GM10847 (cell line): ENCODE measurements around the gene SMTNL1.

Experiments used
- POLR2A ChIP-seq: IDR thresholded peaks from 2 replicates; pipeline ENCODE4 v1.6.1; 2011; ENCODE audit not compliant: insufficient read length; ENCODE audit errors: extremely low read depth

Gene SMTNL1

GRCh38 chr11:57551941-57552340 is 14.5 kb downstream of the SMTNL1 start:
- TF ChIP-seq POLR2A = no peak

- no peak for TF ChIP-seq POLR2A
Observed at GRCh38 chr11:57552479-57552878, 15.1 kb downstream of the SMTNL1 start.

DNA sequence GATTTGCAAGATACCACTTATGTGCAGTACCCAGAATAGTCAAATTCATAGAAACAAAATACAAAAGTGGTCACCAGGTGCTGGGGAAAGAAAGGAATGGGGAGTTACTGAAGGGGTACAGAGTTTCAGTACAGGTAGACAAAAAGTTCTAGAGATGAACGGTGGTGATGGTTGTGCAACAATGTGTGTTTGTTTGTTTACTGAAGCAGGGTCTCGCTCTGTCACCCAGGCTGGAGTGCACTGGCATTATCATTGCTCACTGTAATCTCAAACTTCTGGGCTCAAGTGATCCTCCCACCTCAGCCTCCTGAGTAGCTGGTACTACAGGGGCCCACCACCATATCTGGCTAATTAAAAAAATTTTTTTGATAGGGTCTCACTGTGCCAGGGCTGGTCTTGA is 18.0 kb downstream of the SMTNL1 start:
- no peak for TF ChIP-seq POLR2A

GRCh38 chr11:57556041-57556440 is 18.6 kb downstream of the SMTNL1 start:
- TF ChIP-seq POLR2A = no peak

DNA sequence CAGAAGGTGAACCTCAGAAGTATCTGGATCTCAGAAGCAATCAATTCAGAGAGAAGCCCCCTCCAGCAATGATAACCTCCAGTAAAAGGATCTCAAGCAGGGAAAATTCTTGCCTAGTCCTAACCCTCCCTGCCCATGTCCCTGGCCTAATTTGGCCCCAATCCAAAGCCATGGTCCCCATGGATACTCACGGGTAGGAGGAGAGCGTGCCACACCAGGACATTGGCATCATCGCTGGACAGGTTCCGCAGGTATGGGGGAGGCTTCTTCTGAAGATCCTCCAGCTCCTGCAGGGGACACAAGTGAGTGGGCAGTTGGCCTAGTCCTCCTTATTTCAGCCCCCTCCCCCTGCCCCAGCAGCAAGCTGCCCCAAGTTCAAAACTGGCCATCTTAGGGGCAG is 22.8 kb downstream of the SMTNL1 start:
- no peak for TF ChIP-seq POLR2A

- TF ChIP-seq POLR2A = no peak
Observed at GRCh38 chr11:57562596-57562995, 25.2 kb downstream of the SMTNL1 start.

- TF ChIP-seq POLR2A = peak; percentile 35
Observed at GRCh38 chr11:57566005-57566904, 28.9 kb downstream of the SMTNL1 start.

GRCh38 chr11:57566905-57567514 is 29.6 kb downstream of the SMTNL1 start:
- TF ChIP-seq POLR2A = no peak

GRCh38 chr11:57567515-57568329 is 30.3 kb downstream of the SMTNL1 start, which contains the start of gene UBE2L6:
UBE2L6 (minus strand) TSS chr11:57567672; CDS start chr11:57567611, 61 bp downstream.
- peak; percentile 14 for TF ChIP-seq POLR2A

DNA sequence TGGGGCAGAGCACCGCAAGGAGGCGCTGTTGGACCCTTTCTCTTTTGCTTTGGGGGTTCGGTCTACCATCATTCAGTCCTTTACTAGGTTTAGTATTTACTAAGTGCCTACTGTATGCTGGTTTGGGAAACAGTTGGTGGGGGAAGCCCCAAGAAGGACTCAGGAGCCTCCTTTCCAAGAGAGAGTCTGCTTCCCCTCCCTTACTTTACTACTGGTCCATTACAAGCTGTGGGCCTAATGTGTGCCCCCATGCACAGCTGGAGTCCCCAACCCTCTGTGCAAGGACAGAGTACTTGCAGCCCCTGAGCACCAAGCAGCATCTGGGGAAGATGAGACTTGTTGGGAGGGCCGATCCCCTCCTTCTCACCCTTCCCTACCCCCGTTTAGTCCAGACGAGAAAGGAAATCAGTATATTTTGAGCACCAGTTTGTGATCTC is 31.0 kb downstream of the SMTNL1 start:
- no peak for TF ChIP-seq POLR2A

- TF ChIP-seq POLR2A = no peak
Observed at GRCh38 chr11:57571606-57572005, 34.2 kb downstream of the SMTNL1 start.

DNA sequence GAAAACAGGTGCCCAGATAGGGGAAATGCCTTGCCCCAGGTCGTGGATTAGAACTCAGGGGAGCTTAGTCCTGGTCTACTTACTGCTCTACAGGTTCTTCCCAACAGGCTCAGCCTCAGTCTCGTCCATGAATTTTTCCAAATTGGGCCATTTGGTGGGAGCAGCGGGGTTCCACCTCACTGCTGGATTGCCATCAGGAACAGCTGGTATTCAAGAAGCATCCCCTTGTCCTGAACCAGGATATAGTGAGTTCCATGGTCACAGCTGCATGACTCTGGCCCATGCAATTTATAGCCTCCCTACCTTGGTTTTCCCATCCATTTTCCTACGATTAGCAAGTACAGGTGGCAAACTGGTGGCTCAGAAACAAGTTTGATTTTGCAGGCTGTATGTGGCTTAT is 36.7 kb downstream of the SMTNL1 start:
- TF ChIP-seq POLR2A = no peak

GRCh38 chr11:57584341-57584740 is 46.9 kb downstream of the SMTNL1 start:
- TF ChIP-seq POLR2A = no peak

- TF ChIP-seq POLR2A = no peak
Observed at GRCh38 chr11:57585301-57585700, 47.9 kb downstream of the SMTNL1 start.

- TF ChIP-seq POLR2A = no peak
Observed at GRCh38 chr11:57586711-57587245, 49.4 kb downstream of the SMTNL1 start.
